Heart left ventricle (tissue), 13 donors: Measurements from ENCODE around the gene EYS.

ENCODE experiments used
- CTCF ChIP-seq, 12 donors: fragments of 200-600 bp; sonication (generic) in 4 of 12; IDR thresholded peaks; one replicate each; pipeline versions ENCODE4 v1.5.0 to v1.8.0; 2018 to 2022; ENCODE audit warnings: antibody characterized with exemption in 12 of 12, mild to moderate bottlenecking in 5 of 12
- POLR2A ChIP-seq, 2 donors: fragments of 450-650 bp; IDR thresholded peaks; one replicate each; pipeline ENCODE4 v1.6.1; 2017; ENCODE audit warnings: antibody characterized with exemption in 2 of 2, mild to moderate bottlenecking in 2 of 2, moderate library complexity in 2 of 2
- donor health status: ischemic (EF 13 %, LVEDD 7.1; RV severe dilation, severe dysfunction).
- donor health status: DM: no; HTN: yes; CAD: no.
- donor health status: DM: no; HTN: no; CAD: no.
- donor health status: ischemic (EF 25% LVEDD 6.9; RV normal size, moderate dysfunction).
- donor health status: ischemic (EF 25% LVEDD 5.7; RV mildly dilated, moderate dysfunction).
- donor health status: ischemic (EF 35%, LVEDD 5.7; RV mildly dilated, moderate dysfunction).
- donor health status: nonischemic (EF 11% LVEDD 7.7; RV severe dilation, severe dysfunction).
- donor health status: DM: yes; HTN: yes; CAD: no.
- donor health status: PGD.
- donor health status: ischemic (EF 29% LVEDD 5.4; RV normal size, mild dysfunction).
- donor health status: nonischemic (EF 23%, LVEDD 6.1; RV moderate dilation, normal function).

GRCh38 chr6:65557224-65557623 is 149.8 kb downstream of the EYS start:
- no peak for TF ChIP-seq POLR2A (IDR thresholded peaks at IDR 0.05)
- no peak for TF ChIP-seq CTCF (IDR thresholded peaks at IDR 0.05)
